Ovary (tissue), 3 donors: ENCODE results near the gene NDUFB2.

ENCODE experiments used
- CTCF ChIP-seq, 3 donors: fragments of 450-650 bp in 2 of 3; fragments of 200-600 bp in 1 of 3; IDR thresholded peaks; one replicate each; pipeline versions ENCODE4 v1.5.1 to v1.8.0; 2016 to 2022; ENCODE audit warnings: antibody characterized with exemption in 3 of 3, mild to moderate bottlenecking in 1 of 3
- EP300 ChIP-seq: sonication (generic); formaldehyde crosslinking; IDR thresholded peaks from one replicate; pipeline ENCODE4 v1.6.1; 2017; ENCODE audit warnings: antibody characterized with exemption
- POLR2A ChIP-seq: fragments of 450-650 bp; IDR thresholded peaks from one replicate; pipeline ENCODE4 v1.6.1; 2017; ENCODE audit warnings: antibody characterized with exemption, mild to moderate bottlenecking, moderate library complexity
- donor health status: DM: no; HTN: no; CAD: no.

GRCh38 chr7:140704205-140704604, 7.7 kb downstream of the NDUFB2 start:
- TF ChIP-seq EP300 (no peak), POLR2A (no peak), CTCF (IDR thresholded peaks at IDR 0.05) (no peak)
